HL-60/S4 treated with phorbol 12-myristate 13-acetate at 8.2 ng/mL for 4 days and 3 days (cell line): ENCODE measurements around the gene RPP21.
"Not testable (repeated sequence)": the region's sequence is repeated elsewhere in the genome, so short reads cannot be mapped to it uniquely, and the experiment has no call there.

Experiments
- in situ Hi-C: fragments of 300-500 bp; cut with MboI; formaldehyde crosslinking; loops from 2 replicates; pipeline ENCODE4 v1.15.0; 2022; ENCODE audit warnings: low sequenced_read_pairs

RPP21 gene

GRCh38 chr6:30369280-30369679, 24.3 kb downstream of the RPP21 start:
- in situ Hi-C loops, result not testable (repeated sequence)

GRCh38 chr6:30378290-30378937, 33.5 kb downstream of the RPP21 start:
- in situ Hi-C loops, result loop anchor here (25.0 kb wide), 1 partner anchor 141 kb away; no protein-coding TSS in a partner anchor

GRCh38 chr6:30380464-30380863, 35.5 kb downstream of the RPP21 start:
- in situ Hi-C loops, result loop anchor here (25.0 kb wide), 1 partner anchor 143 kb away; no protein-coding TSS in a partner anchor

- in situ Hi-C loops, result loop anchor here (25.0 kb wide), 1 partner anchor 149 kb away; no protein-coding TSS in a partner anchor
These were observed 41.2 kb downstream of the RPP21 start for GRCh38 chr6:30386166-30386565.

GRCh38 chr6:30391240-30391639, 46.3 kb downstream of the RPP21 start:
- in situ Hi-C loops, result loop anchor here (25.0 kb wide), 1 partner anchor 154 kb away; no protein-coding TSS in a partner anchor

- in situ Hi-C loops, result loop anchor here (25.0 kb wide), 1 partner anchor 157 kb away; no protein-coding TSS in a partner anchor
These were observed 49.2 kb downstream of the RPP21 start for GRCh38 chr6:30394139-30394538.
